Lower lobe of right lung (tissue), 2 donors: Measurements from ENCODE around the gene LDB3. TPM values are rescaled to one million over a fixed set of nuclear protein-coding genes. Genes with fewer than 3 reads are reported as not detected.
A peak's percentile ranks its signal among the peaks of the same experiment; 100 is the strongest.

Source experiments
- ATAC-seq, 2 donors: fragments of 200-7000 bp; cut with Tn5 transposase; one replicate each; pipeline ENCODE4 v1.9.1; 2020 to 2022; ENCODE audit warnings: mild to moderate bottlenecking in 2 of 2, moderate library complexity in 2 of 2
- DNase-seq: peaks from one replicate; pipeline ENCODE4 v3.0.0-alpha.2; 2020
- H3K27ac ChIP-seq: fragments of 200-600 bp; one replicate; pipeline ENCODE4 v1.8.0; 2022
- H3K27me3 ChIP-seq: fragments of 200-600 bp; one replicate; pipeline ENCODE4 v1.8.0; 2022; ENCODE audit warnings: low read depth
- H3K36me3 ChIP-seq: fragments of 200-600 bp; one replicate; pipeline ENCODE4 v1.8.0; 2022; ENCODE audit warnings: mild to moderate bottlenecking
- H3K4me1 ChIP-seq: fragments of 200-600 bp; one replicate; pipeline ENCODE4 v1.8.0; 2022
- H3K4me3 ChIP-seq: fragments of 200-600 bp; one replicate; pipeline ENCODE4 v1.8.0; 2022; ENCODE audit warnings: mild to moderate bottlenecking
- H3K9me3 ChIP-seq: fragments of 200-600 bp; one replicate; pipeline ENCODE4 v1.8.0; 2022
- intact Hi-C: fragments of 100-400 bp; cut with DNase I; formaldehyde crosslinking; loops from one replicate; pipeline ENCODE4 v1.11.0; 2022
- total RNA-seq: library from RNA; stranded (reverse); fragmentation: NEBNext Ultra II Directional; extraction: Animal tissue kit (Norgen Biotek cat#: 25700); gene quantifications from one replicate; pipeline ENCODE4 v1.2.1, GENCODE V29; 2021
- TF ChIP-seq, protein P1 (sequence below): fragments of 200-600 bp; IDR thresholded peaks from one replicate; pipeline ENCODE4 v1.8.0; 2022; ENCODE audit warnings: antibody characterized with exemption, mild to moderate bottlenecking
- donor health status: DM: no; HTN: yes; CAD: no; lungs with severe emphysema.

LDB3 gene
- total RNA-seq, 1 donor from 2014 or later, result 2.2 TPM

DNA sequence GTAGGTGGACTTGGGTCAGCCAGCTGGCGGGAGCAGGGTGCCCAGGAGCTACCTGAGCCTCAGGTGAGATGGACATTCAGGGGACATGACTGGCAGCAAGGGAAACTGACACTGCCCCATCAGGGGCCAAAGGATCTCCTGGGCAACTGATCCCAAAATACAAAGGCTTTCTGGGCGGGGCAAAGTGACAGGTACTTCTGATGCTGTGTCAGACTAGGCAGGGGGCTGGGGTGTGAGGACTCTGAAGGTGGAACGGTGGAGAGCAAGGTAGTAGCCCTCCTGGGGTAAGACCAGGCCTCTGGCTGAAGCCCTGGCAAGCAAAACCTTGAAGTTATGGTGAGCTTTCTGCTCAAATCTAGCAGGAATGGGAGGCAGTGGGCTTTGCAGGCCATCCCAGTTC lies 9.6 kb upstream of the LDB3 start:
- TF ChIP-seq, protein P1, sequence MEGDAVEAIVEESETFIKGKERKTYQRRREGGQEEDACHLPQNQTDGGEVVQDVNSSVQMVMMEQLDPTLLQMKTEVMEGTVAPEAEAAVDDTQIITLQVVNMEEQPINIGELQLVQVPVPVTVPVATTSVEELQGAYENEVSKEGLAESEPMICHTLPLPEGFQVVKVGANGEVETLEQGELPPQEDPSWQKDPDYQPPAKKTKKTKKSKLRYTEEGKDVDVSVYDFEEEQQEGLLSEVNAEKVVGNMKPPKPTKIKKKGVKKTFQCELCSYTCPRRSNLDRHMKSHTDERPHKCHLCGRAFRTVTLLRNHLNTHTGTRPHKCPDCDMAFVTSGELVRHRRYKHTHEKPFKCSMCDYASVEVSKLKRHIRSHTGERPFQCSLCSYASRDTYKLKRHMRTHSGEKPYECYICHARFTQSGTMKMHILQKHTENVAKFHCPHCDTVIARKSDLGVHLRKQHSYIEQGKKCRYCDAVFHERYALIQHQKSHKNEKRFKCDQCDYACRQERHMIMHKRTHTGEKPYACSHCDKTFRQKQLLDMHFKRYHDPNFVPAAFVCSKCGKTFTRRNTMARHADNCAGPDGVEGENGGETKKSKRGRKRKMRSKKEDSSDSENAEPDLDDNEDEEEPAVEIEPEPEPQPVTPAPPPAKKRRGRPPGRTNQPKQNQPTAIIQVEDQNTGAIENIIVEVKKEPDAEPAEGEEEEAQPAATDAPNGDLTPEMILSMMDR, result no peak
- Histone ChIP-seq H3K4me3 (no peak overlapping the region), H3K27ac (no peak overlapping the region), H3K9me3 (no peaks in the 10 kb centered on the region), H3K27me3 (no peaks in the 10 kb centered on the region), H3K4me1 (no peaks in the 10 kb centered on the region), H3K36me3 (no peaks in the 10 kb centered on the region)
- DNase-seq (no peak), ATAC-seq (no peak)
- intact Hi-C loops, result no loop called here

DNA sequence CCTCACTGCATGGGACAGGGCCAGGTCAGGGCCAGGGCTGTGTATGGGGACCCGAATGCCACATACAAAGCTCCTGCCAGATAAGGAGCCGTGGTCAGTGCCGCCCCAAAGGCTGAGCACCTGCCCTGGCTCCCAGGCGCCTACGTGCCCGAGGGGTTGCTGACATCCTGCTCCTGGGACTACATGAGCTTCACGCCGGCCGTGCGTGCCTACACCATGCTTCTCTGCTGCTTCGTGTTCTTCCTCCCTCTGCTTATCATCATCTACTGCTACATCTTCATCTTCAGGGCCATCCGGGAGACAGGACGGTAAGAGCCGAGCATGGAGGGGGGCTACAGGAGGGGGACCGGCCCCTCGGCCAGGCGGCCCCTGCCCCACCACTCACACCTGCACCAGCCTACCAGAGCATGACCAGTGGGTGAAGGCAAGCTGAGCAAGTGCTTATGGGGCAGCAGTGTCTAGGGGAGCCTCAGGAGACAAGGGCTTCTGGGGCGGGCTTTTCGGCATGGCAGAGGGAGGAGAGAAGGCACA lies 9.1 kb upstream of the LDB3 start:
- ATAC-seq, result no peak

DNA sequence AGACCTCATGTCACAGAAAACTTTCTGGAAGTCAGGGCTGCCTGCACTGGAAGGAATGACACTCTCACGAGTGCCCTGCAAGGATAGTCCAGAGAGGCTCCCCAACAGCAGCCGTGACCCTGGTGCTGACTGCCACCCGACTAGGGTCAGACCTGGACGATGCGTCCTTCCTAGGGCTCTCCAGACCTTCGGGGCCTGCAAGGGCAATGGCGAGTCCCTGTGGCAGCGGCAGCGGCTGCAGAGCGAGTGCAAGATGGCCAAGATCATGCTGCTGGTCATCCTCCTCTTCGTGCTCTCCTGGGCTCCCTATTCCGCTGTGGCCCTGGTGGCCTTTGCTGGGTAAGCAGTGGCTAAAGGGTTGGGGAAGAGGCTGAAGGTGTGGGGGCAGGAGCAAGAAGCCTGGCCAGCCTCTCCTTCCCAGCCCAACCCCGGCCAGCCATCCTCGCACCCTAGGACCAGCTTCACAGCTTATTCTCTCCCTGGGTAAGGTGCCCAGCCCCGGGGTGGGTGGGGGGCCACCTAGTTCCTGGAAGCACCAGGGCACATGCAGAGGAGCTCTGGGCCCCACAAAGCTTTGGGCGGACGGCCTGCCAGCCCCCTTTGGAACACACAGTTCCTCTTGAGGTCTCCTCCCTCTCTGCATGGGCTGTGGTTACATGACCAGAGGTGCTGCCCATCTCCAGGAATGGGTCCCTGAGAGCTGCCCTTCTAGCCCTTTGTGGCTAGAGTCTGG lies 8.4 kb upstream of the LDB3 start:
- no peaks in the 10 kb centered on the region for H3K9me3 ChIP-seq
- TF ChIP-seq, protein P1, result no peak
- no peaks in the 10 kb centered on the region for H3K4me1 ChIP-seq
- H3K4me3 ChIP-seq, result no peak overlapping the region
- no peak overlapping the region for H3K27ac ChIP-seq
- ATAC-seq, result no peak
- H3K27me3 ChIP-seq, result no peaks in the 10 kb centered on the region
- H3K36me3 ChIP-seq, result no peaks in the 10 kb centered on the region
- peak; percentile 39 for DNase-seq
- intact Hi-C loops, result no loop called here

More for the DNA sequence above, 9.1 kb upstream of the LDB3 start:
- no peaks in the 10 kb centered on the region for H3K9me3 ChIP-seq
- peak; percentile 37 for DNase-seq
- no peak overlapping the region for H3K4me3 ChIP-seq
- H3K4me1 ChIP-seq, result no peaks in the 10 kb centered on the region
- no peak overlapping the region for H3K27ac ChIP-seq
- intact Hi-C loops, result no loop called here
- TF ChIP-seq, protein P1, result no peak
- no peaks in the 10 kb centered on the region for H3K27me3 ChIP-seq
- H3K36me3 ChIP-seq, result no peaks in the 10 kb centered on the region

- ATAC-seq, result peak; percentile 15 to 43
- no peak overlapping the region for H3K27ac ChIP-seq
- H3K36me3 ChIP-seq, result no peaks in the 10 kb centered on the region
- H3K9me3 ChIP-seq, result no peaks in the 10 kb centered on the region
- intact Hi-C loops, result no loop called here
- no peaks in the 10 kb centered on the region for H3K27me3 ChIP-seq
- DNase-seq, result peak; percentile 52
- H3K4me3 ChIP-seq, result no peak overlapping the region
- H3K4me1 ChIP-seq, result no peaks in the 10 kb centered on the region
- TF ChIP-seq, protein P1, result no peak
These were observed 6.9 kb upstream of the LDB3 start for GRCh38 chr10:86661161-86662025.

- H3K36me3 ChIP-seq, result no peaks in the 10 kb centered on the region
- no peaks in the 10 kb centered on the region for H3K4me1 ChIP-seq
- H3K4me3 ChIP-seq, result no peak overlapping the region
- TF ChIP-seq, protein P1, result no peak
- intact Hi-C loops, result no loop called here
- H3K27ac ChIP-seq, result no peak overlapping the region
- DNase-seq, result peak; percentile 32
- peaks cover under 1% of the 10 kb centered on the region for H3K27me3 ChIP-seq
- ATAC-seq, result no peak
- no peaks in the 10 kb centered on the region for H3K9me3 ChIP-seq
These were observed 5.9 kb upstream of the LDB3 start for GRCh38 chr10:86662186-86663045.
